ENCODE results near the gene CT47A7. TPM values are rescaled to one million over a fixed set of nuclear protein-coding genes. Genes with fewer than 3 reads are reported as not detected.
"Not testable (repeated sequence)": the region's sequence is repeated elsewhere in the genome, so short reads cannot be mapped to it uniquely, and the experiment has no call there.

CT47A7 gene
- not detected for total RNA-seq

- WGBS: no CpG with 5 or more reads among the region's 7 CpGs
- not testable (repeated sequence) for H3K27ac ChIP-seq; DNase-seq (ENCODE audit: low spot score in 2 of 2); H3K4me3 ChIP-seq; H3K27me3 ChIP-seq; H3K36me3 ChIP-seq; H3K4me1 ChIP-seq; H3K9me3 ChIP-seq
These were observed at the start of gene CT47A7 for GRCh38 chrX:120956500-120956899. CT47A7 (minus strand) TSS chrX:120956600; CDS start chrX:120956345, 255 bp downstream.

- H3K4me1 ChIP-seq: no peaks in the 10 kb centered on the region
- TF ChIP-seq POLR2A (IDR thresholded peaks at IDR 0.05): no peak
- TF ChIP-seq EP300 (IDR thresholded peaks at IDR 0.05): no peak
- TF ChIP-seq POLR2AphosphoS5 (IDR thresholded peaks at IDR 0.05): no peak
- TF ChIP-seq CTCF (IDR thresholded peaks at IDR 0.05): no peak
- no peak for DNase-seq (ENCODE audit: low spot score in 2 of 2)
- H3K27ac ChIP-seq: no peak overlapping the region
- 44% methylated on average over 4 of the region's 4 CpGs for WGBS
- no peaks in the 10 kb centered on the region for H3K27me3 ChIP-seq
- H3K36me3 ChIP-seq: no peaks in the 10 kb centered on the region
- no peak overlapping the region for H3K4me3 ChIP-seq
- no peaks in the 10 kb centered on the region for H3K9me3 ChIP-seq
These were observed 44.2 kb upstream of the CT47A7 start for GRCh38 chrX:121000589-121000988.

GRCh38 chrX:120999413-120999812 is 43.0 kb upstream of the CT47A7 start:
- no peak overlapping the region for H3K4me3 ChIP-seq
- no peaks in the 10 kb centered on the region for H3K27me3 ChIP-seq
- no peak overlapping the region for H3K27ac ChIP-seq
- no peak for DNase-seq (ENCODE audit: low spot score in 2 of 2)
- H3K36me3 ChIP-seq: no peaks in the 10 kb centered on the region
- WGBS: 78% methylated on average over 3 of the region's 3 CpGs
- H3K4me1 ChIP-seq: no peaks in the 10 kb centered on the region
- TF ChIP-seq POLR2A (IDR thresholded peaks at IDR 0.05) (no peak), POLR2AphosphoS5 (IDR thresholded peaks at IDR 0.05) (no peak), EP300 (IDR thresholded peaks at IDR 0.05) (no peak), CTCF (IDR thresholded peaks at IDR 0.05) (no peak)
- no peaks in the 10 kb centered on the region for H3K9me3 ChIP-seq

- not testable (repeated sequence) for H3K4me1 ChIP-seq; H3K27ac ChIP-seq; H3K36me3 ChIP-seq; H3K4me3 ChIP-seq; DNase-seq (ENCODE audit: low spot score in 2 of 2); H3K9me3 ChIP-seq; H3K27me3 ChIP-seq
- no CpG with 5 or more reads among the region's 8 CpGs for WGBS
These were observed 29.3 kb upstream of the CT47A7 start, which contains the start of gene CT47A1 for GRCh38 chrX:120985660-120986059. CT47A1 (minus strand) TSS chrX:120985760; CDS start chrX:120985529, 231 bp downstream.

Other genes with a start within 250 kb of the CT47A7 start
- not detected for gene CT47B1, start 80.7 kb downstream of the CT47A7 start, total RNA-seq
- gene CT47A11, start 19.4 kb downstream of the CT47A7 start, total RNA-seq: not detected
- gene CT47A10, start 14.6 kb downstream of the CT47A7 start, total RNA-seq: not detected
- not detected for gene CT47A9, start 9.7 kb downstream of the CT47A7 start, total RNA-seq
- not detected for gene CT47A8, start 4.9 kb downstream of the CT47A7 start, total RNA-seq
- gene CT47A6, start 4.9 kb upstream of the CT47A7 start, total RNA-seq: not detected
- not detected for gene CT47A5, start 9.7 kb upstream of the CT47A7 start, total RNA-seq
- gene CT47A4, start 14.6 kb upstream of the CT47A7 start, total RNA-seq: not detected
- not detected for gene CT47A3, start 19.5 kb upstream of the CT47A7 start, total RNA-seq
- gene CT47A2, start 24.3 kb upstream of the CT47A7 start, total RNA-seq: not detected
- gene CT47A1, start 29.2 kb upstream of the CT47A7 start, total RNA-seq: not detected
- gene GLUD2, start 91.0 kb upstream of the CT47A7 start, total RNA-seq: 1 to 10 TPM; 1.8 to 2.7 (median 2.1) TPM

All from suprapubic skin (tissue), 4 donors.